K562 (cell line): ENCODE data around the gene HDAC3. TPM values are rescaled to one million over a fixed set of nuclear protein-coding genes. Genes with fewer than 3 reads are reported as not detected.

Experiments
- CBFA2T2 ChIP-seq: fragments of 450-650 bp; conservative IDR thresholded peaks from 2 replicates; pipeline ENCODE4 v1.6.1; 2017; ENCODE audit warnings: mild to moderate bottlenecking
- DMBX1 ChIP-seq: fragments of 250-450 bp; sonication (Bioruptor Pico); IDR thresholded peaks from 2 replicates; pipeline ENCODE4 v1.8.0; 2022; ENCODE audit warnings: inconsistent platforms, mild to moderate bottlenecking, moderate library complexity, borderline replicate concordance
- E4F1 ChIP-seq: fragments of 250-450 bp; sonication (Bioruptor Pico); IDR thresholded peaks from 2 replicates; pipeline ENCODE4 v1.5.0; 2021; ENCODE audit warnings: mild to moderate bottlenecking, borderline replicate concordance
- EP300 ChIP-seq: IDR thresholded peaks from 2 replicates; pipeline ENCODE4 v1.6.1; 2012; ENCODE audit warnings: low read length, improper control_type of control experiment
- FOXO4 ChIP-seq: fragments of 450-650 bp; formaldehyde crosslinking; IDR thresholded peaks from 2 replicates; pipeline ENCODE4 v1.4.0; 2020; ENCODE audit warnings: mild to moderate bottlenecking, moderate library complexity
- GABPA ChIP-seq: fragments of 200-800 bp; sonication (Bioruptor generic); conservative IDR thresholded peaks from 2 replicates; pipeline ENCODE4 v1.6.1; 2016; ENCODE audit warnings: low read depth, missing genetic modification characterization, missing compliant biosample characterization
- HNRNPH1 ChIP-seq: fragments of 200-400 bp; formaldehyde crosslinking; optimal IDR thresholded peaks from 2 replicates; pipeline ENCODE3; 2017; ENCODE audit warnings: low read depth, mild to moderate bottlenecking, low read length, moderate library complexity
- KLF1 ChIP-seq: fragments of 450-650 bp; IDR thresholded peaks from 2 replicates; pipeline ENCODE4 v1.6.1; 2016; ENCODE audit warnings: missing genetic modification characterization, missing compliant biosample characterization
- OTX1 ChIP-seq: fragments of 450-650 bp; formaldehyde crosslinking; IDR thresholded peaks from 2 replicates; pipeline ENCODE4 v1.4.0; 2022; ENCODE audit warnings: mild to moderate bottlenecking
- PKNOX1 ChIP-seq: fragments of 450-650 bp; IDR thresholded peaks from 2 replicates; pipeline ENCODE4 v1.6.1; 2016
- PPARD ChIP-seq: fragments of 250-450 bp; sonication (Bioruptor Pico); IDR thresholded peaks from 2 replicates; pipeline ENCODE4 v1.8.0; 2022; ENCODE audit warnings: inconsistent platforms, mild to moderate bottlenecking, moderate library complexity
- PURB ChIP-seq: sonication (generic); formaldehyde crosslinking; IDR thresholded peaks from 2 replicates; pipeline ENCODE4 v1.9.0; 2021; ENCODE audit warnings: low read depth, mild to moderate bottlenecking, missing genetic modification reagents
- SMAD2 ChIP-seq: fragments of 150-350 bp; IDR thresholded peaks from 2 replicates; pipeline ENCODE4 v1.6.1; 2014; ENCODE audit warnings: low read depth, mild to moderate bottlenecking, low read length
- SMAD4 ChIP-seq: fragments of 250-450 bp; sonication (Bioruptor Pico); conservative IDR thresholded peaks from 2 replicates; pipeline ENCODE4 v1.8.0; 2021; ENCODE audit warnings: inconsistent platforms, mild to moderate bottlenecking, moderate library complexity
- SP2 ChIP-seq: IDR thresholded peaks from 2 replicates; pipeline ENCODE4 v1.6.1; 2011; ENCODE audit warnings: mild to moderate bottlenecking, low read depth, low read length, moderate library complexity; ENCODE audit not compliant: poor library complexity, severe bottlenecking; ENCODE audit errors: extremely low read depth
- SRF ChIP-seq, 2 experiments: fragments of 250-450, 450-650 bp in 1 of 2; sonication (Bioruptor Pico) in 1 of 2; sonication (generic) in 1 of 2; formaldehyde crosslinking; IDR thresholded peaks; 2 replicates each; pipeline versions ENCODE4 v1.5.0 to v1.5.1; 2020 to 2022; ENCODE audit warnings: mild to moderate bottlenecking in 1 of 2, missing genetic modification reagents in 1 of 2
- ZNF668 ChIP-seq: fragments of 250-450 bp; sonication (Bioruptor Pico); IDR thresholded peaks from 2 replicates; pipeline ENCODE4 v1.8.0; 2022; ENCODE audit warnings: mild to moderate bottlenecking, inconsistent platforms
- ZNF77 ChIP-seq: fragments of 250-450 bp; sonication (Bioruptor Pico); IDR thresholded peaks from 2 replicates; pipeline ENCODE4 v1.5.0; 2020
- polyA plus RNA-seq, 8 experiments: library from polyadenylated mRNA; depleted of rRNA in 4 of 8; stranded (reverse) in 5 of 8; unstranded in 3 of 8; fragments of >200 nt; fragmentation: Nextera tagmentation in 2 of 8; fragmentation: Illumina TruSeq in 1 of 8; extraction: Ambion mirVana in 2 of 8; extraction: Trizol in 1 of 8; gene quantifications; 2 replicates each; pipeline versions ENCODE4 v1.2.1 to v1.2.3, GENCODE V29; 2011 to 2014; ENCODE audit warnings: inconsistent platforms in 1 of 8, missing spikeins in 1 of 8
- total RNA-seq, 7 experiments: library from RNA; depleted of rRNA in 6 of 7; stranded (reverse); fragments of >200 nt in 6 of 7; fragmentation: Illumina TruSeq in 2 of 7; extraction: Trizol in 2 of 7; gene quantifications; 2 replicates each; pipeline versions ENCODE4 v1.2.1 to v1.2.3, GENCODE V29; 2011 to 2021; ENCODE audit warnings: low replicate concordance in 1 of 7
- TF ChIP-seq, protein P1 (sequence below): sonication (generic); formaldehyde crosslinking; IDR thresholded peaks from 2 replicates; pipeline ENCODE4 v1.8.1; 2022; ENCODE audit warnings: missing genetic modification reagents
- TF ChIP-seq, protein P2 (sequence below): sonication (generic); formaldehyde crosslinking; IDR thresholded peaks from 2 replicates; pipeline ENCODE4 v1.8.0; 2022; ENCODE audit warnings: missing genetic modification reagents, mild to moderate bottlenecking, moderate library complexity, borderline replicate concordance

Gene HDAC3
- total and polyA plus RNA-seq, 9 of the 15 experiments (the other 6 are each of a cell fraction or from before 2014, with no cell fraction given), result 89.7 to 191 (median 119) TPM

GRCh38 chr5:141637767-141638419 is 1.2 kb upstream of the HDAC3 start (continued):
- TF ChIP-seq PPARD (CRISPR knock-in tag) (no peak), ZNF77 (CRISPR knock-in tag) (no peak), SP2 (no peak), PKNOX1 (no peak), E4F1 (no peak), SRF (CRISPR knock-in tag; IDR thresholded peaks at IDR 0.05) (no peak), SMAD4 (CRISPR knock-in tag) (no peak), GABPA (tag) (0 out of 2 replicates have a peak, but pooled peaks have one; percentile 11), EP300 (no peak), FOXO4 (CRISPR knock-in tag) (no peak), PURB (CRISPR knock-in tag) (no peak), CBFA2T2 (no peak), DMBX1 (CRISPR knock-in tag) (no peak), KLF1 (tag) (0 out of 2 replicates have a peak, but pooled peaks have one; percentile 24), HNRNPH1 (no peak), OTX1 (CRISPR knock-in tag) (no peak), SMAD2 (no peak), ZNF668 (CRISPR knock-in tag) (no peak)
- TF ChIP-seq, protein P1, sequence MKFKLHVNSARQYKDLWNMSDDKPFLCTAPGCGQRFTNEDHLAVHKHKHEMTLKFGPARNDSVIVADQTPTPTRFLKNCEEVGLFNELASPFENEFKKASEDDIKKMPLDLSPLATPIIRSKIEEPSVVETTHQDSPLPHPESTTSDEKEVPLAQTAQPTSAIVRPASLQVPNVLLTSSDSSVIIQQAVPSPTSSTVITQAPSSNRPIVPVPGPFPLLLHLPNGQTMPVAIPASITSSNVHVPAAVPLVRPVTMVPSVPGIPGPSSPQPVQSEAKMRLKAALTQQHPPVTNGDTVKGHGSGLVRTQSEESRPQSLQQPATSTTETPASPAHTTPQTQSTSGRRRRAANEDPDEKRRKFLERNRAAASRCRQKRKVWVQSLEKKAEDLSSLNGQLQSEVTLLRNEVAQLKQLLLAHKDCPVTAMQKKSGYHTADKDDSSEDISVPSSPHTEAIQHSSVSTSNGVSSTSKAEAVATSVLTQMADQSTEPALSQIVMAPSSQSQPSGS, result peak; percentile 76; the same call in 1 of the 2 replicates
- TF ChIP-seq, protein P2, sequence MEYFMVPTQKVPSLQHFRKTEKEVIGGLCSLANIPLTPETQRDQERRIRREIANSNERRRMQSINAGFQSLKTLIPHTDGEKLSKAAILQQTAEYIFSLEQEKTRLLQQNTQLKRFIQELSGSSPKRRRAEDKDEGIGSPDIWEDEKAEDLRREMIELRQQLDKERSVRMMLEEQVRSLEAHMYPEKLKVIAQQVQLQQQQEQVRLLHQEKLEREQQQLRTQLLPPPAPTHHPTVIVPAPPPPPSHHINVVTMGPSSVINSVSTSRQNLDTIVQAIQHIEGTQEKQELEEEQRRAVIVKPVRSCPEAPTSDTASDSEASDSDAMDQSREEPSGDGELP (CRISPR knock-in tag), result peak; percentile 90
